CD14-positive monocyte (primary cell): ENCODE results near the gene TMEM132A. TPM values are rescaled to one million over a fixed set of nuclear protein-coding genes. Genes with fewer than 3 reads are reported as not detected.

Experiments
- DNase-seq, 3 donors: peaks; one replicate each; pipeline ENCODE4 v3.0.0-alpha.2; 2011 to 2022
- H2AFZ ChIP-seq: 2 replicates; pipeline ENCODE4 v1.6.0; 2012; ENCODE audit warnings: mild to moderate bottlenecking, low read depth, low read length, inconsistent platforms; ENCODE audit not compliant: insufficient read depth, poor library complexity, severe bottlenecking
- H3K27ac ChIP-seq, 2 donors: 1 replicate in 1 of 2; 2 replicates in 1 of 2; pipeline ENCODE4 v1.5.1; 2012 to 2013; ENCODE audit warnings: low read length in 2 of 2, control low read depth in 1 of 2, inconsistent platforms in 1 of 2, low read depth in 1 of 2, mild to moderate bottlenecking in 1 of 2
- H3K27me3 ChIP-seq, 2 donors: one replicate each; pipeline versions ENCODE4 v1.6.0 to v1.6.1; 2011 to 2013; ENCODE audit warnings: low read length in 2 of 2; ENCODE audit not compliant: control insufficient read depth in 2 of 2, insufficient read depth in 2 of 2
- H3K36me3 ChIP-seq, 2 donors: replicated peaks in 1 of 2; 1 replicate in 1 of 2; 2 replicates in 1 of 2; pipeline versions ENCODE4 v1.5.1 to v1.6.1; 2012 to 2013; ENCODE audit warnings: low read length in 2 of 2, control low read depth in 1 of 2, inconsistent platforms in 1 of 2, mild to moderate bottlenecking in 1 of 2; ENCODE audit not compliant: insufficient read depth in 2 of 2, control insufficient read depth in 1 of 2
- H3K4me1 ChIP-seq, 2 donors: 1 replicate in 1 of 2; 2 replicates in 1 of 2; pipeline versions ENCODE4 v1.5.1 to v1.6.1; 2012 to 2013; ENCODE audit warnings: low read length in 2 of 2, control low read depth in 1 of 2, inconsistent platforms in 1 of 2, mild to moderate bottlenecking in 1 of 2, moderate library complexity in 1 of 2; ENCODE audit not compliant: insufficient read depth in 2 of 2, control insufficient read depth in 1 of 2
- H3K4me2 ChIP-seq: replicated peaks from 2 replicates; pipeline ENCODE3; 2012; ENCODE audit warnings: low read length, moderate library complexity, mild to moderate bottlenecking; ENCODE audit not compliant: poor library complexity, severe bottlenecking; ENCODE audit errors: extremely low read depth
- H3K4me3 ChIP-seq, 3 experiments: fragments of 200-600 bp in 1 of 3; sonication (generic) in 1 of 3; replicated peaks in 1 of 3; 1 replicate in 2 of 3; 2 replicates in 1 of 3; pipeline ENCODE4 v1.5.1; 2011 to 2013; ENCODE audit warnings: low read length in 3 of 3, mild to moderate bottlenecking in 3 of 3, control low read depth in 2 of 3, low read depth in 2 of 3, inconsistent platforms in 1 of 3, moderate library complexity in 1 of 3
- H3K79me2 ChIP-seq: 2 replicates; pipeline ENCODE4 v1.6.0; 2012; ENCODE audit warnings: mild to moderate bottlenecking, control low read depth, inconsistent platforms, low read length, moderate library complexity; ENCODE audit not compliant: insufficient read depth
- H3K9ac ChIP-seq: 2 replicates; pipeline ENCODE4 v1.6.0; 2017; ENCODE audit warnings: low read length, mild to moderate bottlenecking; ENCODE audit not compliant: insufficient read depth, poor library complexity, severe bottlenecking
- H3K9me3 ChIP-seq, 2 donors: replicated peaks in 1 of 2; 1 replicate in 1 of 2; 2 replicates in 1 of 2; pipeline versions ENCODE4 v1.5.1 to v1.6.1; 2012 to 2013; ENCODE audit warnings: low read length in 2 of 2, control low read depth in 1 of 2; ENCODE audit not compliant: control insufficient read depth in 1 of 2, insufficient read depth in 1 of 2
- H4K20me1 ChIP-seq: 2 replicates; pipeline ENCODE4 v1.6.0; 2012; ENCODE audit warnings: mild to moderate bottlenecking, low read length, control low read depth, moderate library complexity; ENCODE audit not compliant: insufficient read depth
- H3K27ac Mint-ChIP-seq, 7 donors: one replicate each; pipeline ENCODE4 v1.8.0; 2020; ENCODE audit warnings: mild to moderate bottlenecking in 7 of 7, mixed read lengths in 7 of 7, moderate library complexity in 6 of 7, inconsistent platforms in 2 of 7
- H3K27me3 Mint-ChIP-seq, 3 donors: one replicate each; pipeline ENCODE4 v1.8.0; 2021 to 2022; ENCODE audit warnings: low read depth in 3 of 3, mild to moderate bottlenecking in 3 of 3, mixed read lengths in 3 of 3, moderate library complexity in 3 of 3, inconsistent platforms in 1 of 3
- H3K36me3 Mint-ChIP-seq, 2 donors: one replicate each; pipeline ENCODE4 v1.8.0; 2020; ENCODE audit warnings: mixed read lengths in 2 of 2, inconsistent platforms in 1 of 2, mild to moderate bottlenecking in 1 of 2
- H3K4me1 Mint-ChIP-seq: one replicate; pipeline ENCODE4 v1.8.0; 2020; ENCODE audit warnings: mild to moderate bottlenecking, mixed read lengths
- H3K4me3 Mint-ChIP-seq, 2 donors: one replicate each; pipeline ENCODE4 v1.8.0; 2020; ENCODE audit warnings: mild to moderate bottlenecking in 2 of 2, mixed read lengths in 2 of 2, moderate library complexity in 1 of 2
- H3K9me3 Mint-ChIP-seq, 7 donors: one replicate each; pipeline ENCODE4 v1.8.0; 2020 to 2022; ENCODE audit warnings: mixed read lengths in 7 of 7, mild to moderate bottlenecking in 6 of 7, moderate library complexity in 6 of 7, inconsistent platforms in 2 of 7
- CTCF ChIP-seq: fragments of 200-600 bp; IDR thresholded peaks from one replicate; pipeline ENCODE4 v1.8.0; 2022; ENCODE audit warnings: antibody characterized with exemption, mild to moderate bottlenecking
- WGBS: methylation state at CpG from one replicate; pipeline ENCODE4 v1.1.5; 2013; ENCODE audit warnings: missing lambda C conversion rate; ENCODE audit not compliant: insufficient coverage; 5-methylcytosine and 5-hydroxymethylcytosine counted together
- intact Hi-C, 2 donors: fragments of 100-400 bp; cut with micrococcal nuclease; formaldehyde crosslinking; loops; one replicate each; pipeline versions ENCODE4 v1.15.0 to v1.15.1; 2023
- polyA plus RNA-seq, 3 donors: library from polyadenylated mRNA; depleted of rRNA in 1 of 3; unstranded in 2 of 3; stranded (reverse) in 1 of 3; fragments of 300-500 nt in 2 of 3; fragments of >200 nt in 1 of 3; fragmentation: Illumina TruSeq in 2 of 3; gene quantifications; 1 replicate in 2 of 3; 2 replicates in 1 of 3; pipeline ENCODE4 v1.2.3, GENCODE V29; 2012 to 2021

The TMEM132A gene
- polyA plus RNA-seq, 3 donors: 0.01 to 0.31 (median 0.21) TPM

- Histone ChIP-seq H3K4me1 (peaks cover 11 to 12% of the 10 kb centered on the region in 2 donors), H3K79me2 (no peaks in the 10 kb centered on the region), H3K9ac (no peak overlapping the region), H3K36me3 (peaks cover 30 to 64% of the 10 kb centered on the region in 2 donors), H3K27me3 (no peaks in the 10 kb centered on the region), H4K20me1 (no peaks in the 10 kb centered on the region), H3K27ac (no peak overlapping the region), H3K4me2 (no peak overlapping the region), H2AFZ (no peak overlapping the region), H3K9me3 (no peaks in the 10 kb centered on the region), H3K4me3 (no peak overlapping the region)
- WGBS: 42% methylated on average over 2 of the region's 7 CpGs
- Mint-ChIP-seq H3K27me3 (no peaks in the 10 kb centered on the region), H3K9me3 (peaks cover 0 to 2% (median 0%) of the 10 kb centered on the region in 7 donors), H3K36me3 (peaks cover 58 to 66% of the 10 kb centered on the region in 2 donors), H3K4me3 (no peak overlapping the region), H3K4me1 (peaks cover 23% of the 10 kb centered on the region), H3K27ac (peak overlapping the region in 4 of 7 donors; percentile 12 to 60 (median 46))
- intact Hi-C loops: loop anchor here in 1 of 2 donors (5.0 kb wide), 1 partner anchor 59 kb away; no protein-coding TSS in a partner anchor
- DNase-seq: no peak
- no peak for TF ChIP-seq CTCF
Observed at GRCh38 chr11:60891103-60891741, 33.0 kb upstream of the TMEM132A start.

GRCh38 chr11:60895687-60896086, 28.6 kb upstream of the TMEM132A start:
- Histone ChIP-seq H4K20me1 (no peaks in the 10 kb centered on the region), H3K79me2 (no peaks in the 10 kb centered on the region), H3K9me3 (no peaks in the 10 kb centered on the region), H3K4me3 (no peak overlapping the region), H3K4me1 (peaks cover 2 to 6% of the 10 kb centered on the region in 2 donors), H3K4me2 (no peak overlapping the region), H3K36me3 (peaks cover 67 to 94% of the 10 kb centered on the region in 2 donors), H3K27ac (no peak overlapping the region), H2AFZ (no peak overlapping the region), H3K9ac (no peak overlapping the region), H3K27me3 (no peaks in the 10 kb centered on the region)
- Mint-ChIP-seq H3K36me3 (peaks cover 85 to 87% of the 10 kb centered on the region in 2 donors), H3K27ac (peak overlapping the region in 2 of 7 donors; percentile 23 to 42), H3K4me3 (no peak overlapping the region), H3K9me3 (peaks cover 0 to 2% (median 0%) of the 10 kb centered on the region in 7 donors), H3K27me3 (no peaks in the 10 kb centered on the region), H3K4me1 (peaks cover 16% of the 10 kb centered on the region)
- DNase-seq: no peak
- no CpG with 5 or more reads among the region's 5 CpGs for WGBS
- intact Hi-C loops: no loop called here
- TF ChIP-seq CTCF: no peak
